ENCODE results near the gene SFSWAP.

Gene SFSWAP

GRCh38 chr12:131832321-131833231 lies 121.7 kb downstream of the SFSWAP start:
- Histone ChIP-seq H3K27me3 (ENCODE audit: control insufficient read depth in 1 of 2, insufficient read depth in 2 of 2, low read length in 2 of 2) (peaks cover 26 to 35% of the 10 kb centered on the region in 2 donors), H3K9me3 (ENCODE audit: control insufficient read depth in 1 of 2, low read length in 2 of 2) (no peaks in the 10 kb centered on the region), H3K4me3 (ENCODE audit: low read depth in 1 of 2, low read length in 2 of 2) (no peak overlapping the region), H3K9ac (ENCODE audit: low read depth in 1 of 2, low read length in 2 of 2) (no peak overlapping the region), H3K4me1 (ENCODE audit: control insufficient read depth in 1 of 2, insufficient read depth in 2 of 2, low read length in 2 of 2) (peaks cover 0 to 18% of the 10 kb centered on the region in 2 donors), H3K36me3 (ENCODE audit: control insufficient read depth in 1 of 2, insufficient read depth in 2 of 2, low read length in 2 of 2) (no peaks in the 10 kb centered on the region), H3K27ac (ENCODE audit: low read depth, low read length) (no peak overlapping the region)

GRCh38 chr12:131833288-131833895 lies 122.5 kb downstream of the SFSWAP start:
- Histone ChIP-seq H3K36me3 (ENCODE audit: control insufficient read depth in 1 of 2, insufficient read depth in 2 of 2, low read length in 2 of 2) (no peaks in the 10 kb centered on the region), H3K9ac (ENCODE audit: low read depth in 1 of 2, low read length in 2 of 2) (no peak overlapping the region), H3K4me3 (ENCODE audit: low read depth in 1 of 2, low read length in 2 of 2) (no peak overlapping the region), H3K27ac (ENCODE audit: low read depth, low read length) (no peak overlapping the region), H3K27me3 (ENCODE audit: control insufficient read depth in 1 of 2, insufficient read depth in 2 of 2, low read length in 2 of 2) (peaks cover 25 to 35% of the 10 kb centered on the region in 2 donors), H3K4me1 (ENCODE audit: control insufficient read depth in 1 of 2, insufficient read depth in 2 of 2, low read length in 2 of 2) (peaks cover 0 to 18% of the 10 kb centered on the region in 2 donors), H3K9me3 (ENCODE audit: control insufficient read depth in 1 of 2, low read length in 2 of 2) (no peaks in the 10 kb centered on the region)

- no peak overlapping the region for H3K27ac ChIP-seq (ENCODE audit: low read depth, low read length)
- H3K4me3 ChIP-seq (ENCODE audit: low read depth in 1 of 2, low read length in 2 of 2), result no peak overlapping the region
- H3K27me3 ChIP-seq (ENCODE audit: control insufficient read depth in 1 of 2, insufficient read depth in 2 of 2, low read length in 2 of 2), result peaks cover 22 to 35% of the 10 kb centered on the region in 2 donors
- no peaks in the 10 kb centered on the region for H3K9me3 ChIP-seq (ENCODE audit: control insufficient read depth in 1 of 2, low read length in 2 of 2)
- peaks cover 0 to 18% of the 10 kb centered on the region in 2 donors for H3K4me1 ChIP-seq (ENCODE audit: control insufficient read depth in 1 of 2, insufficient read depth in 2 of 2, low read length in 2 of 2)
- no peaks in the 10 kb centered on the region for H3K36me3 ChIP-seq (ENCODE audit: control insufficient read depth in 1 of 2, insufficient read depth in 2 of 2, low read length in 2 of 2)
- no peak overlapping the region for H3K9ac ChIP-seq (ENCODE audit: low read depth in 1 of 2, low read length in 2 of 2)
Measured at GRCh38 chr12:131833896-131834641, 123.2 kb downstream of the SFSWAP start.

GRCh38 chr12:131834798-131835615 lies 124.1 kb downstream of the SFSWAP start:
- H3K27me3 ChIP-seq (ENCODE audit: control insufficient read depth in 1 of 2, insufficient read depth in 2 of 2, low read length in 2 of 2), result peaks cover 13 to 25% of the 10 kb centered on the region in 2 donors
- H3K4me3 ChIP-seq (ENCODE audit: low read depth in 1 of 2, low read length in 2 of 2), result no peak overlapping the region
- no peak overlapping the region for H3K9ac ChIP-seq (ENCODE audit: low read depth in 1 of 2, low read length in 2 of 2)
- no peaks in the 10 kb centered on the region for H3K36me3 ChIP-seq (ENCODE audit: control insufficient read depth in 1 of 2, insufficient read depth in 2 of 2, low read length in 2 of 2)
- H3K9me3 ChIP-seq (ENCODE audit: control insufficient read depth in 1 of 2, low read length in 2 of 2), result no peaks in the 10 kb centered on the region
- H3K4me1 ChIP-seq (ENCODE audit: control insufficient read depth in 1 of 2, insufficient read depth in 2 of 2, low read length in 2 of 2), result peaks cover 0 to 13% of the 10 kb centered on the region in 2 donors
- no peak overlapping the region for H3K27ac ChIP-seq (ENCODE audit: low read depth, low read length)

GRCh38 chr12:131835616-131836171 lies 124.8 kb downstream of the SFSWAP start:
- peaks cover 11 to 18% of the 10 kb centered on the region in 2 donors for H3K27me3 ChIP-seq (ENCODE audit: control insufficient read depth in 1 of 2, insufficient read depth in 2 of 2, low read length in 2 of 2)
- no peak overlapping the region for H3K4me3 ChIP-seq (ENCODE audit: low read depth in 1 of 2, low read length in 2 of 2)
- no peak overlapping the region for H3K9ac ChIP-seq (ENCODE audit: low read depth in 1 of 2, low read length in 2 of 2)
- no peaks in the 10 kb centered on the region for H3K9me3 ChIP-seq (ENCODE audit: control insufficient read depth in 1 of 2, low read length in 2 of 2)
- H3K4me1 ChIP-seq (ENCODE audit: control insufficient read depth in 1 of 2, insufficient read depth in 2 of 2, low read length in 2 of 2), result peaks cover 0 to 8% of the 10 kb centered on the region in 2 donors
- H3K36me3 ChIP-seq (ENCODE audit: control insufficient read depth in 1 of 2, insufficient read depth in 2 of 2, low read length in 2 of 2), result no peaks in the 10 kb centered on the region
- H3K27ac ChIP-seq (ENCODE audit: low read depth, low read length), result no peak overlapping the region

- Histone ChIP-seq H3K36me3 (ENCODE audit: control insufficient read depth in 1 of 2, insufficient read depth in 2 of 2, low read length in 2 of 2) (no peaks in the 10 kb centered on the region), H3K9me3 (ENCODE audit: control insufficient read depth in 1 of 2, low read length in 2 of 2) (no peaks in the 10 kb centered on the region), H3K4me1 (ENCODE audit: control insufficient read depth in 1 of 2, insufficient read depth in 2 of 2, low read length in 2 of 2) (peaks cover 0 to 3% of the 10 kb centered on the region in 2 donors), H3K27me3 (ENCODE audit: control insufficient read depth in 1 of 2, insufficient read depth in 2 of 2, low read length in 2 of 2) (peaks cover 11 to 15% of the 10 kb centered on the region in 2 donors), H3K27ac (ENCODE audit: low read depth, low read length) (no peak overlapping the region), H3K4me3 (ENCODE audit: low read depth in 1 of 2, low read length in 2 of 2) (no peak overlapping the region), H3K9ac (ENCODE audit: low read depth in 1 of 2, low read length in 2 of 2) (no peak overlapping the region)
Measured at GRCh38 chr12:131836193-131836592, 125.3 kb downstream of the SFSWAP start.

- no peak overlapping the region for H3K4me3 ChIP-seq (ENCODE audit: low read depth in 1 of 2, low read length in 2 of 2)
- no peak overlapping the region for H3K9ac ChIP-seq (ENCODE audit: low read depth in 1 of 2, low read length in 2 of 2)
- no peaks in the 10 kb centered on the region for H3K36me3 ChIP-seq (ENCODE audit: control insufficient read depth in 1 of 2, insufficient read depth in 2 of 2, low read length in 2 of 2)
- peaks cover 11 to 15% of the 10 kb centered on the region in 2 donors for H3K27me3 ChIP-seq (ENCODE audit: control insufficient read depth in 1 of 2, insufficient read depth in 2 of 2, low read length in 2 of 2)
- H3K4me1 ChIP-seq (ENCODE audit: control insufficient read depth in 1 of 2, insufficient read depth in 2 of 2, low read length in 2 of 2), result no peaks in the 10 kb centered on the region
- H3K27ac ChIP-seq (ENCODE audit: low read depth, low read length), result no peak overlapping the region
- no peaks in the 10 kb centered on the region for H3K9me3 ChIP-seq (ENCODE audit: control insufficient read depth in 1 of 2, low read length in 2 of 2)
Measured at GRCh38 chr12:131836714-131837397, 126.0 kb downstream of the SFSWAP start.

- Histone ChIP-seq H3K9me3 (ENCODE audit: control insufficient read depth in 1 of 2, low read length in 2 of 2) (no peaks in the 10 kb centered on the region), H3K27me3 (ENCODE audit: control insufficient read depth in 1 of 2, insufficient read depth in 2 of 2, low read length in 2 of 2) (no peaks in the 10 kb centered on the region), H3K4me1 (ENCODE audit: control insufficient read depth in 1 of 2, insufficient read depth in 2 of 2, low read length in 2 of 2) (no peaks in the 10 kb centered on the region), H3K4me3 (ENCODE audit: low read depth in 1 of 2, low read length in 2 of 2) (no peak overlapping the region), H3K27ac (ENCODE audit: low read depth, low read length) (no peak overlapping the region), H3K9ac (ENCODE audit: low read depth in 1 of 2, low read length in 2 of 2) (no peak overlapping the region), H3K36me3 (ENCODE audit: control insufficient read depth in 1 of 2, insufficient read depth in 2 of 2, low read length in 2 of 2) (no peaks in the 10 kb centered on the region)
Measured at GRCh38 chr12:131840643-131841416, 129.9 kb downstream of the SFSWAP start.

All from duodenal mucosa (tissue), 2 donors.